Glutamatergic neuron (in vitro differentiated cells): ENCODE data around the gene KRT6B. TPM values are rescaled to one million over a fixed set of nuclear protein-coding genes. Genes with fewer than 3 reads are reported as not detected.

ENCODE experiments used
- DNase-seq: peaks from one replicate; pipeline ENCODE4 v3.0.0; 2022
- H3K27ac Mint-ChIP-seq: one replicate; pipeline ENCODE4 v1.8.0; 2020; ENCODE audit warnings: mild to moderate bottlenecking, mixed read lengths, inconsistent platforms; ENCODE audit not compliant: unreplicated experiment
- H3K27me3 Mint-ChIP-seq: one replicate; pipeline ENCODE4 v1.8.0; 2020; ENCODE audit warnings: mild to moderate bottlenecking, moderate library complexity, mixed read lengths, inconsistent platforms; ENCODE audit not compliant: unreplicated experiment
- H3K36me3 Mint-ChIP-seq: one replicate; pipeline ENCODE4 v1.8.0; 2020; ENCODE audit warnings: mild to moderate bottlenecking, mixed read lengths, inconsistent platforms; ENCODE audit not compliant: unreplicated experiment
- H3K4me1 Mint-ChIP-seq: one replicate; pipeline ENCODE4 v1.8.0; 2020; ENCODE audit warnings: mild to moderate bottlenecking, low read depth, mixed read lengths, inconsistent platforms; ENCODE audit not compliant: unreplicated experiment
- H3K4me3 Mint-ChIP-seq: one replicate; pipeline ENCODE4 v1.8.0; 2020; ENCODE audit warnings: mild to moderate bottlenecking, mixed read lengths, inconsistent platforms; ENCODE audit not compliant: unreplicated experiment
- H3K9me3 Mint-ChIP-seq: one replicate; pipeline ENCODE4 v1.8.0; 2020; ENCODE audit warnings: mild to moderate bottlenecking, moderate library complexity, mixed read lengths, inconsistent platforms; ENCODE audit not compliant: unreplicated experiment
- total RNA-seq: library from RNA; stranded (reverse); fragmentation: NEBNext Ultra II Directional; extraction: Animal tissue kit (Norgen Biotek cat#: 25700); gene quantifications from one replicate; pipeline ENCODE4 v1.2.1, GENCODE V29; 2021; ENCODE audit not compliant: unreplicated experiment
- TF ChIP-seq, protein P1 (sequence below): fragments of 200-600 bp; sonication (generic); IDR thresholded peaks from one replicate; pipeline ENCODE4 v1.5.0; 2021; ENCODE audit not compliant: partially characterized antibody, unreplicated experiment

The KRT6B gene
- total RNA-seq, 1 donor from 2014 or later: not detected

DNA sequence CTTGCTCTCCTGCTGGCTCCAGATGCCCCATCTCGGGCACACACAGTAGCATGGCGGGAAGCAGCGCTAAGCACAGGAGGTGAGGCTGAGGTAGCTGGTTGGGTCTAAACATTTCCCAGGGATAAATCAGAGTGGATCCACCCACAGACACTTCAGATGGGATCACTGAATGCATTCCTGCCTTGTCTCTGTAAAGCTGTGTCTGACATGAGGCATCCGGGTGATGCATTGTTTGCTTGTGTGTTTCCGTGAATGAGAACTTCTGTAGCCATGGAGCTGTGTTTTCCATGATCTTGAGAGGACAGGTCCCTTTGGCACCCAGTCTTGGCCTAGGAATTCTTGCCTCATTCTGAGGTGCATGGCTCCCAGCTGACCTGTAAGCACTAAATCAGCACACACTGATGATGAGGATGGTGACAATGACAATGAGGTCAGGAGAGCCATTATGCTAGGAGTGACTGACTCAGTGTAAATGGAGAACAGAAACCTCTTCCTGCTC lies 11.1 kb downstream of the KRT6B start:
- peaks cover 4% of the 10 kb centered on the region for H3K9me3 Mint-ChIP-seq
- H3K4me1 Mint-ChIP-seq: peaks cover 8% of the 10 kb centered on the region
- H3K27me3 Mint-ChIP-seq: no peaks in the 10 kb centered on the region
- no peak overlapping the region for H3K4me3 Mint-ChIP-seq
- TF ChIP-seq, protein P1, sequence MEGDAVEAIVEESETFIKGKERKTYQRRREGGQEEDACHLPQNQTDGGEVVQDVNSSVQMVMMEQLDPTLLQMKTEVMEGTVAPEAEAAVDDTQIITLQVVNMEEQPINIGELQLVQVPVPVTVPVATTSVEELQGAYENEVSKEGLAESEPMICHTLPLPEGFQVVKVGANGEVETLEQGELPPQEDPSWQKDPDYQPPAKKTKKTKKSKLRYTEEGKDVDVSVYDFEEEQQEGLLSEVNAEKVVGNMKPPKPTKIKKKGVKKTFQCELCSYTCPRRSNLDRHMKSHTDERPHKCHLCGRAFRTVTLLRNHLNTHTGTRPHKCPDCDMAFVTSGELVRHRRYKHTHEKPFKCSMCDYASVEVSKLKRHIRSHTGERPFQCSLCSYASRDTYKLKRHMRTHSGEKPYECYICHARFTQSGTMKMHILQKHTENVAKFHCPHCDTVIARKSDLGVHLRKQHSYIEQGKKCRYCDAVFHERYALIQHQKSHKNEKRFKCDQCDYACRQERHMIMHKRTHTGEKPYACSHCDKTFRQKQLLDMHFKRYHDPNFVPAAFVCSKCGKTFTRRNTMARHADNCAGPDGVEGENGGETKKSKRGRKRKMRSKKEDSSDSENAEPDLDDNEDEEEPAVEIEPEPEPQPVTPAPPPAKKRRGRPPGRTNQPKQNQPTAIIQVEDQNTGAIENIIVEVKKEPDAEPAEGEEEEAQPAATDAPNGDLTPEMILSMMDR: no peak
- H3K27ac Mint-ChIP-seq: no peak overlapping the region
- no peak for DNase-seq
- H3K36me3 Mint-ChIP-seq: no peaks in the 10 kb centered on the region

DNA sequence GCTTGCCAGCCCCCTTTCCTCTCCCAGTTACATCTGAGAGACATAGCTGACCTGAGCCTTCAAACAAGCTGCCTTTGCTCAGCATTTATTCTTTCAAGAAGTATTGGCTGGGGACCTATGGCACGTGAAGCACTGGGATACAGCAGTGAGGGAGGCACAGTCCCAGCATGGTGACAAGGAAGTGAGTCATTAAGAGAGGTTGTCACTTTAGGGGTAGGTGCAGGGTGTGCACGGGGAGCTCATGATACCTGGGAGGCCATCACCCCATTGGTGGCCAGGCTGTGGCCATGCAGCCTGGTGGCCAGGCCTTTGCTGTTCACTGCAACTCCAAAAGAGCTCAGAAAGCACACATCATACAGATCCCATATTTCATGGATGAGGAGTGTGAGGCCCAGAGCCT lies 12.1 kb downstream of the KRT6B start:
- H3K9me3 Mint-ChIP-seq: peaks cover 4% of the 10 kb centered on the region

DNA sequence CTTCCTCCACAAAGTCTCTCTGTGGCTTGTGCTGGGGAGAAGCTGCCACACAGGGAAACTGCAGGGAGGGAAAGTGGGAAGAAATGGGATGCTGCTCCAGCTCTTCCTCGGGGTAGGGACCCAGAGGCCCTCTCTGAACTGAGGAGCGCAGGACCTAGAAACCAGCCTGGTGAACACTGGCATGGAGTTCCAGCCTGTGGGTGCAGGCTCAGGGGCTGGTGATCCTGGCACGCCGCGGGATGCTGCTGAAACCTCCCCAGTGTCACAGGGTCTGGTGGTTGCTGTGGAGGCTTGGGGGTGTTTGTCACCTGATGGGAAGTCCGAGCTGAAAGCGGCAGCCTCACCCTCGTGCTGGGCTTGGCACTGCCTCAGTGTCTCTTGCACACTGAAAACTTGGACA lies 12.5 kb downstream of the KRT6B start:
- DNase-seq: no peak
- Mint-ChIP-seq H3K27me3 (no peaks in the 10 kb centered on the region), H3K9me3 (peaks cover 4% of the 10 kb centered on the region), H3K36me3 (no peaks in the 10 kb centered on the region), H3K27ac (no peak overlapping the region), H3K4me1 (peaks cover 8% of the 10 kb centered on the region), H3K4me3 (no peak overlapping the region)
- TF ChIP-seq, protein P1: no peak

More for the DNA sequence above, 12.1 kb downstream of the KRT6B start:
- Mint-ChIP-seq H3K4me1 (peaks cover 8% of the 10 kb centered on the region), H3K27me3 (no peaks in the 10 kb centered on the region), H3K36me3 (no peaks in the 10 kb centered on the region), H3K4me3 (no peak overlapping the region), H3K27ac (no peak overlapping the region)
- no peak for DNase-seq
- TF ChIP-seq, protein P1: no peak

DNA sequence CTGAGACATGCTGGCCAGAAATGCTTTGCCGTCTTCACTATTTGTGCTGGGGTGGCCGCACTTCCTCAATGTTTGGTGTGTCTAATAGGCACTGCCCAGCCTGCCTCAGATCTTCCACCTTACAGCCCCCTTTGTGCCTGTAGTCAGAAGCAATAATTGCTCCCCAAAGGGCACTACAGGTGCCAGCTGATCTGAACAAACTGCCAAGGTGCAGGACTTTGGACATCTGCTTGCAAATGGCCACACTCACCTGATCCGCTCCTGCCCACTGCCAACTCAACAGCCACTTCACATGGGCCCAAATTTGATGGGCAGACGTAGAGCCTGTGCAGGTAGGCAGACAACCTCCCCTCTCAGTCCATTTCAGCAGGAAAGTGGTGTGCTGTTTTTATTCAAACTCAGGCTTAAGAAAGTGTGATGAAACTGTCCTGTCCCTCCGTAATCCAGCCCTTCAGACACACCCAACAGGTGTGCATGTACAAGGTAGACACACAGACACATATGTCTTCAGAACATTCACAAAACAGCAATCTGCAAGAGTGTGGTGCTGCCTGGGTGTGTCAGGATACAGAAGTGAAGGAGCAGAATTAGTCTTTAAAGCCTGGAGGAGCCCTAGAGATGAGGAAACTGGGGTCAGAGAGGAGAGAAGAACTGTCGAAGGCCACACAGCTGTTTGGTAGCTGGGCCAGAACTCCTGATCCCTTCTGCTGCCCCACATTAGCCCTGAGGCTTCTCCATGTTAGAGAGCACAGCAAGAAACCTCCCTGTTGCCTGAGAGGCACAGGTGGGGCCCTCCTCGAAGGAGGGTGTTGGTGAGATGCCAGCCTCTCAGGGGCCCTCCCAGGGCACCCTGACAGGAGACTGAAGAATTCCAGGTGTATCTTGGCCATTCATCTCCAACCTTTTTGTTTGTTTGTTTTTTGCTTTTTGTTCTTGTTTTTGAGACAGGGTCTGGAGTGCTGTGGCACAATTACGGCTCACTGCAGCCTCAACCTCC lies 13.3 kb downstream of the KRT6B start:
- Mint-ChIP-seq H3K9me3 (peaks cover 4% of the 10 kb centered on the region), H3K27ac (no peak overlapping the region), H3K27me3 (no peaks in the 10 kb centered on the region), H3K36me3 (no peaks in the 10 kb centered on the region), H3K4me1 (peaks cover 8% of the 10 kb centered on the region), H3K4me3 (no peak overlapping the region)
- DNase-seq: no peak
- TF ChIP-seq, protein P1: no peak

DNA sequence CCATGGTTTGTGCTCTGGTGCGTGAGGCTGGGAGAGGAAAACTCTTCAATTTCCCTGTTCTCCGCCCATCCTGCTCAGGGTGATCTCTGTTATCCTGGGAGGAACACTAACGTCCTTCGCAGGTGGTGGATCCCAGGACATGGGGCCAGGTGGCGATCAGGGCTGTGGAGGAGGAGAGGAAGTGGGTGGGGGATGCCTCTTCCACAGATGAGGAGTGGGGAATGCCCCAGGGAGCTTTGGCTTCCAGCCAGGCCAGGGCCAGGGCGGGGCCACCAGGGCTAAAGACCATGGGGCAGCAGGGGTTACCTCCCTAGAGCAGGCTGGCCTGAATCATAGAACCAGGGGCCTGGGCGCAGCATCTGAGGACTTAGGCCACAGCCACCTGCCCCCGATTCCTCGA lies 14.4 kb downstream of the KRT6B start:
- Mint-ChIP-seq H3K27ac (no peak overlapping the region), H3K27me3 (peaks cover 6% of the 10 kb centered on the region), H3K36me3 (no peaks in the 10 kb centered on the region), H3K9me3 (peaks cover 7% of the 10 kb centered on the region), H3K4me1 (peaks cover 8% of the 10 kb centered on the region), H3K4me3 (no peak overlapping the region)
- no peak for DNase-seq
- TF ChIP-seq, protein P1: no peak
